ENCODE results near the gene EMX1.

EMX1 gene

DNA sequence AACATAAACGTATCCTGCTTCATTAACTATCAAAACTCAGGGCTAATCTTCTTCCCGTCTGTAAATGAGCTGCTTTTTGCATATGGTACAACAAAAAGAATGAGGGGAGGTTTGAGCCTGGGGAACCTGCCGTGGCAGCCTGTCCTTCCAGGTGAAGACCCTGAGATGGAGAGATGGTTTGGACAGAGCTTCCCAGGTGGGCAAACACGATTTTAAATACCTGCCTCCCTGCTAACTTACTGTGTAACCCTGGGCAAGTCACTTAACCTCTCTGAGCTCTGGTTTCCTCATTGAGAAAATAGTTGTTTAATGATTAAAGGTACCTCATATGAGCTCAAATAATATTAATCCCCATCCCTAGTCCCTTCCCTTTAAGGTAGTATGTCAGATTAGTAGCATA, 9.0 kb downstream of the EMX1 start:
- DNase-seq = no peak

DNA sequence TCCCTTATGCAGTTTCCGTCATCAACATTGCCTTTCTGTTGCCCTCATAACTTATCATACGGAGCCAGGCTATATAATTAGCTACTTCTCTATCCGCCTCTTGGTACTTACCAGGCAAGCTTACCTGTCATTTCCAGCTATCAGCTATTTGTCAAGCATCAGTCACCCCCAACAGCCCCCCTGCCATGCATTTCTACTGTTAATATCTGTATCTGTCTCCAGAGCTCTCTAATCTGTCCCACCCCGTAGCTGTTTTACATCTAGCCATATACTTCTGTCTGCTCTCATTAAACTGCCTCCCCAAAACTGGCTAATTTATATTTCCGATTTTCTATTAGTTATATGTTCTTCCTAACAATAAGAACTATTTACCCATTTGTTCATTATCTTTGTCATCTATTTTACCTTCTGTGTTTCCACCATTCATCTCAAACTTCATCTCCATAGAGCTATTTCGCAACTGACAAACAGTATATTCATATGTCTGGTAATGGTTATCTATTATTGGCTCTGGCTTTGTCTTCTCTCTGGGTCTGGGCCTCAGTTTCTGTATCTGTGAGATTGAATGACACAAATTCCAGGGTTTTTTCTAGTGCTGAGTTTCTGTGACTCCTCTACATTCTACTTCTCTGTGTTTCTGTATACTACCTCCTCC, 9.6 kb downstream of the EMX1 start:
- no peak for DNase-seq

DNA sequence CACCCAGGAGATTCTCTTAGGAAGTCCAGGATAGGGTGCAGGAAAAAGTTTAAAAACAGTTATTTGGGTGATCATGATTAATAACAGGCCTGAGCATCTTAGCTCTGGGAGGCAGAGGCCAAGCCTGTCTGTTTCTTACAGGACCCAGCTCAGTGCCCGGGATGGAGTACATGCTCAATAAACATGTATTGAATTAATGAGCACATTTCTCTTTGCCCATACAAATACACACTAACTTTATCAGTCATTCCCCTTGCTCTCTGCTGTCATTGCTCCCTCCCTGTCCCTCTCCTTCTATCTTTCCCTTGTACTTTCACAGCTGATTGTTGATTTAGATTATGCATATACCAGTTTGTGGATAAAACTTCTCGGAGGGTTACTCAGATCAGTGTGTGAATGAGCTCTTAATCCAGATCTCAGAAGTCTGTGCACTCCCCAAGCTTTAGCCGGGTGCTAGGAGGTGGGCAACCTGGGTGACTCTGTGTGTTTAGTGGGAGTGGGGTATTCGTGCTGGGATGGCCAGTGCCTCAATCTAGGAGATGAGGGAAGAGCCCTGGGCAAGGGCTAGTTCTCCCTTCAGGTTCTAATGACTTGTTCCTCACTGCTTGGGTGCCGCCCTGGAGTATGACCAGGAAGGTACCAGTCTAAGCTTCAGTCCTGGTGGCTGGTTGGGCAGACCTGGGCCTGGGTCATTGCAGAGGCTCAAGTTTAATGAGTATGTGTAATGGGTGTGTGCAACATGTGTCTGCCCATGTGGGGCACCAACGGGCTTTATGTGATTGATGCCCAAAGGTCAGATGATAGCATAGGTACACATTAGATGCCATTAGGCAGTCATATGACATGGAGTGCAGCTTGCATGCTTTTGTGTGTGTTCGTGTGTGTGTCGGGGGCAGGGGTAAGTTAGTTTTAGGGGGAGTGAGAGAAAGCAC, 10.6 kb downstream of the EMX1 start:
- no peak for DNase-seq

DNA sequence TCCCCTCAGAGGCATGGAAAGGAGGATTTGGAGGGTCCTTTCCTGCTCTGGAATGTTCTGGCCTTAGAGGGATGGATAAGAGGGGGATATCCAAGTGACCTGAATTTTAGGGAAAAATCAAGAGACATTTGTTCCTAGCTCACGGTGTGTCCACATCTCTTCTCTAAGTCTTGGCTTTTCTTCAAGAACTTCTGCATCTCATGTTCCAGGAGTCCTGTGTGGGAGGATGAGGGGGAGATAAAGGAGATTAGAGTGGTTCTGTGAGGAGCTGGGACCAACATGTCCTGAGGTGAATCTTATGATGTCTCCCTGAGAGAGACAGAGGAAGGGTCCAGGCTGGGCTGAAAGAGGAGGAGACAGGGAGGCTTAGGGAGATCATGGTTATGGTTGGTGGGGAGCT, 11.7 kb downstream of the EMX1 start:
- DNase-seq = no peak

DNA sequence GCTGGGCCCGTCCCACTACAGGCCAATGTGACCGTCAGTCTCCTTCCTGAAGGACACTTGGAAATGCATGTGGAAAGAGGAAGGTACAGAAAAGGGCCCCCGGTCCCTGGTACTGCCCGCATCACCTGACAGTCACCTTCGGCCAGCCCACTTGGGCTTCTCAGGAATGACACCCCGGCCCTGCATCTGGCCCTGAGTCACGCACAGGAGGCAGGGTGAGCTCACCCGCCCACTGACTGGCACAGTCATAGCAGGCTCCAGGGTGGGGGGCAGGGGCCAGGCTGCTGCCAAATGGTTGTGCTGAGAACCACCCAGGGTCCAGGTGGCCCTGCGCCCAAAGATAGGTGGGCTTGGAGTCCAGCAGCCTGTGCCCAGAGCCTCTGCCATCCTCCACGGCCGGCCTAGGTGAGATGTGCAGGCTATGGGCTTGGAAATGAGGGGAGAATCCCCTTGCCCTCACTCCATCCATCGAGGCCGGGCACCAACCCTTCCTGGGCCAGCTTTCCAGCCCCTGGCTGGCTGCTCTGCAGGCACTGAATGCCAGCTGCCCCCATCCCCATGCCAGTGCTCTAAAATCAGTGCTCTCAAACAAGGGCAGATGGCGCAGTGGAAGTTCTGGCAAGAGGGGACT, 14.1 kb downstream of the EMX1 start:
- no peak for DNase-seq

DNA sequence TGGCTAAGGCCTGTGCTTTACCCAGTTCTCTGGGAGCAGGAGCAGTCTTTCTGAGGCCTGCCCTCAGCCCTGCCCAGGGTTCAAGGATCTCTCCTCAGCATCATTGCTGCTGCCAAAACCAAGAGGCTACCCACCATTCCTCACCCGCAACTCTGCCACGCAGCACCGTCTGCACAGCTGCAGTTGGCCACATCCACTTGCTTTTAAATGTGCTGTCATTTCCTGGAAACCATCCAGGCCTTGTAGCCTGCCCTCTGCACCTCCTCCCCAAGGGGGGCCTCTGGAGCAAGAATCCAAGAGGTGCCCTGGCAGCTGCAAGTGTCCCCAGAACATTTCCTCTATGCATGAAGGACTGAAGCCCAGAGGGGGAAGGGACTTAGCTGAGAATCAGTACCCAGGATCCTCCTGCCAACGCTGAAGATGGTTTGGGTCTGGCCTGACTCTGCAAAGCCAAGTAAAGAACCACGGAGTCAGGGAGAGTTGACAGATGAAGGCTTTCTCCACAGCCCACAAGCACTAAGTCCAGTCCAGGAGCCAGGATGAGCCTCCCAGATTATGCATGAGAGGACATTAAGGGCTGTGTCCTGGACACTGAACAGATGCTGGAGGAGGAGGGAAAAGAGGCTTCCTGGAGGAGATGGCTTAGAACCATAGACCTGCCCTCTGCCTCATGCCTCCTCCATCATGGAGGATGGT, 14.9 kb downstream of the EMX1 start:
- DNase-seq = no peak

DNA sequence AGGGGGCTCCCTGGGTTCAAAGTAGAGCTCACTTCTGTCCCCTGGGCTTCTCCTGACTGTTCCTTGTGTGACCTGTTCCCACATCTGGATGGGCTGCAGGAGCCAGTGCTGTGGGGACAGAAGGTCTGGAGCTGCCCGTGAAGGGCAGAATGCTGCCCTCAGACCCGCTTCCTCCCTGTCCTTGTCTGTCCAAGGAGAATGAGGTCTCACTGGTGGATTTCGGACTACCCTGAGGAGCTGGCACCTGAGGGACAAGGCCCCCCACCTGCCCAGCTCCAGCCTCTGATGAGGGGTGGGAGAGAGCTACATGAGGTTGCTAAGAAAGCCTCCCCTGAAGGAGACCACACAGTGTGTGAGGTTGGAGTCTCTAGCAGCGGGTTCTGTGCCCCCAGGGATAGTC, 15.5 kb downstream of the EMX1 start:
- no peak for DNase-seq

DNA sequence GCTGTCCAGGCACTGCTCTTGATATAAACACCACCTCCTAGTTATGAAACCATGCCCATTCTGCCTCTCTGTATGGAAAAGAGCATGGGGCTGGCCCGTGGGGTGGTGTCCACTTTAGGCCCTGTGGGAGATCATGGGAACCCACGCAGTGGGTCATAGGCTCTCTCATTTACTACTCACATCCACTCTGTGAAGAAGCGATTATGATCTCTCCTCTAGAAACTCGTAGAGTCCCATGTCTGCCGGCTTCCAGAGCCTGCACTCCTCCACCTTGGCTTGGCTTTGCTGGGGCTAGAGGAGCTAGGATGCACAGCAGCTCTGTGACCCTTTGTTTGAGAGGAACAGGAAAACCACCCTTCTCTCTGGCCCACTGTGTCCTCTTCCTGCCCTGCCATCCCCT, 15.9 kb downstream of the EMX1 start:
- no peak for DNase-seq

DNA sequence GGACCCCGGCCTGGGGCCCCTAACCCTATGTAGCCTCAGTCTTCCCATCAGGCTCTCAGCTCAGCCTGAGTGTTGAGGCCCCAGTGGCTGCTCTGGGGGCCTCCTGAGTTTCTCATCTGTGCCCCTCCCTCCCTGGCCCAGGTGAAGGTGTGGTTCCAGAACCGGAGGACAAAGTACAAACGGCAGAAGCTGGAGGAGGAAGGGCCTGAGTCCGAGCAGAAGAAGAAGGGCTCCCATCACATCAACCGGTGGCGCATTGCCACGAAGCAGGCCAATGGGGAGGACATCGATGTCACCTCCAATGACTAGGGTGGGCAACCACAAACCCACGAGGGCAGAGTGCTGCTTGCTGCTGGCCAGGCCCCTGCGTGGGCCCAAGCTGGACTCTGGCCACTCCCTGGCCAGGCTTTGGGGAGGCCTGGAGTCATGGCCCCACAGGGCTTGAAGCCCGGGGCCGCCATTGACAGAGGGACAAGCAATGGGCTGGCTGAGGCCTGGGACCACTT, 16.4 kb downstream of the EMX1 start:
- no peak for DNase-seq

DNA sequence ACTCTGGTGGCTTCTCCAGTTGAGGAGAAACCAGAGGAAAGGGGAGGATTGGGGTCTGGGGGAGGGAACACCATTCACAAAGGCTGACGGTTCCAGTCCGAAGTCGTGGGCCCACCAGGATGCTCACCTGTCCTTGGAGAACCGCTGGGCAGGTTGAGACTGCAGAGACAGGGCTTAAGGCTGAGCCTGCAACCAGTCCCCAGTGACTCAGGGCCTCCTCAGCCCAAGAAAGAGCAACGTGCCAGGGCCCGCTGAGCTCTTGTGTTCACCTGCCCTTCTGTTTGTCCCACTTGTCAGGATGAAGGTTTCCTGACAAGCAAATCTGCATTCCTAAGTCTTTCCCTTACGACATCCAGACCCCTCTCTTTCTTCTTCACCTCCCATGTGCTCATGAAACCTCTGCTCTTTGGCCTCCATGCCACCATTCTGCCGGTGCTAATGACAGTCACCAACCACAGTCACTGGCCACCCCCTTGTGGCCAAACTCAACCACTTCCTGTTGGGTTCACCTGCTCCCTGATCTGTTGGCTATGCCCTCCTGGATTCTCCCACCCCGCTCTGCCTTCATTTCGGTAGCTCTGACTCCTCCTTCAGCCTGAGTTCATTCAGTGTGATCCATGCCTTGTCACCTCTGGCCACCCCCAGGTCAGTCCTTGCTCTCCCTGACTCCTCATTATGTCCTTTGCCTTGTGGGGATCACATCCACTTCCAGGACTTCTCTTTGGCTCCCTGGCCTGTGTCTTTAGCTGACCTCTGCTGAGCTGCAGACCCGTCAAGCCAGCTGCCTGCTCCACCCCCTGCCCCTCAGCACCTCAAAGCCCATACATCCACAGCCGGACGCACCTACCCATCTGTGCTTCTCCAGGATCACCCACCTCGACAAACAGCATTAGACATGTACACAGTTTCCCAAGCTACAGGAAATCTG, 17.6 kb downstream of the EMX1 start:
- DNase-seq = no peak

DNA sequence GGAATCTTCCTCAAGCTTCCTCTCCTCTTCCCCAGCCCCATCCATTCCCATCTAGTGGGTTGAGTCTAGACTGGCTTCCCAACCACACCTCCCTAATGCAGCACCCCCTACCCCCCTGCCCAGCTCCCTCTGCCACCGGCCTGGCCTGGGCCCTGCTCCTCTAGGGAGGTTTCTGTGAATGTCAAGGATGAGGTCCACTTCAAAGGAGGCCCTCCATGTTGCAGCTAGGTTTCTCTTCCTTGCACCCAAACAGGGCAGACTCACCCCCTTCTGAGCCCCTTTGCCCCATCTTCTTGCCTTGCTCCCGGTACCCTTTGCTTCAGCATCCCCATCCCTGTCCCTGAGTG, 18.3 kb downstream of the EMX1 start:
- no peak for DNase-seq

DNA sequence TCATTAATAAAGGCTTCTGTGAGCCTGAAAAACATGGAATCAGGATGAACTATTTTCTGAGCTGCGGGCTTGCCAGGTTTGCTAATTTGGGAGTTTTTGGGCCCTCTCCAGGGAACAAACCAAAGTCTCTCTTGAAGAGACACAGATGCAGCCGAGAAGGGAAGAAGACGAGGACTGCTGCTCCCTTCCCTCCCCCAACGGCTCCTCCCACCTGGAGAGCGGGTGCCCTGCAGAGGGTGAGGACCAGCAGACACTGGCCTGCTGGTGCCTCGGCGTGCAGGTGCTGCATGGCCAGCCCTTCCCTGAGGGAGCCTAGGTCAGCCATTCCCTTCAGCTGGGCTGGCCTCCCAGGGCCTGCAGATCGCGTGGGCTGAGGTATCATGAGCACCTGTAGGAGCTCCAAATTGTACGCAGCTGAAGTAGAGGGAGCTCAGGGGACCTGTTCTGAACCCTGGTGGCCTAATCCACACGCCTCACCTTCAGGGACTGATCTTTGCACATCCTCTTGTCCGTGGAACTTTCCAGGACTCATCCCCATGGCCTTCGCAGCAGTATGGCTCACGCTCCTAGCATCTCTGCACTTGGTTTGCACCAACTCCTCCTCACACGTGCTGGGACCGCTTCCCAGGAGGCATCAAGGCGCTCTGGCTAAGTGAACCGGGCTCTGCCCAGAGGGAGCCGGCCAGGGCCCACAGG, 19.5 kb downstream of the EMX1 start:
- no peak for DNase-seq

DNA sequence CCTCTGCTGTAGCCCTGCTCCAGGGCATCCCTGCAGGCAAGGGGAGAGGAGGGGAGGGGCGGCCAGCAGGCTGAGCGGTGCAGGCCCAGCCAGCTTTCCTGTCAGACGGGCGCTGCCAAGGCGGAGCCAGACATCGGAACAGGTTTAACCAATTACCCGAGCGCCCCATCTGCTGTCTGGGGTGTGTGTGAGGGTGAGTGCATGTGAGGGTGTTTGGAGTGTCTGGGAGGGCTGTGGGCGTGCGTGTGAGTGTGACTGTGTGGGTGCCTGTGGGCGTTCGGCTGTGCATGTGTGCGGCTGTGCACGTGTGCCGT, 20.0 kb downstream of the EMX1 start:
- no peak for DNase-seq

DNA sequence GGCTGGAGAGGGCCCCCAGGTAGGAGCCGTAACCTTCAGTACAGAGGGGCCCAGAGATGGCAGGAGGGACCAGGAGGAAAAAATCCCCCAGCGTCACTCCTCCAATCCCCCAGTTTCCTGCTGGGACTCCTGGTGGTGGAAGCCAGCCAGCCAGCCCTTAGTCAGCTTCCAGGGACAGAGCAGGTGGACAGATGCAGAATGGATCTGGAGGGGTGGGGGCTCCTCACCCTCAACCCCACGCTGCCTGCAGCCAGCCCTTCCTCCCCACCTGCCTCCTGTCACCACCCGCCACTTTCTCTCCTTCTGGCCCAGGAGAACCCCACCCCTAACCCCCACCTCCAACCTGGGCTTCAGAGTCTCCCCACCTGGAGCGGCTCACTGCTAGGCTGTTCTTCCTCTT, 21.1 kb downstream of the EMX1 start:
- DNase-seq = no peak

DNA sequence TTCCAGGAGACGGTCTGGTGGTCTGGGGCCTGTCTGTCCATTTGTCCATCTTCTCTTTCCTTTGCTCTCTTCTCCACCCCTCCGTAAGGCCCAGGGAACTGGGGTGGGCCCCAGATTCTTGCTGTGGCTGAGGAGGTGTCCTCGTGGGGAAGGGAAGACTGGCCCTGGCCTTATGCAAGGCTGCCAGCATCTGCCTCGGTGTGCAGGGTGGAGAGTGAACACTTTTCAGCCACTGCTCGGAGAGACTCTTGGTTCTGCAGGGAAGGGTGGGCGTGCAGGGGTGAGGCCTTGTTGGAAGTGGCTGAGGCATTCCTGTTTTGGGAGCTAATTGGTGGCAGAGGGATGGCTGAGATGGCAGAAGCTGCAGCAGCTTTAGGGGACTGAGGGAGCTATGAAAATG, 23.0 kb downstream of the EMX1 start:
- DNase-seq = no peak

DNA sequence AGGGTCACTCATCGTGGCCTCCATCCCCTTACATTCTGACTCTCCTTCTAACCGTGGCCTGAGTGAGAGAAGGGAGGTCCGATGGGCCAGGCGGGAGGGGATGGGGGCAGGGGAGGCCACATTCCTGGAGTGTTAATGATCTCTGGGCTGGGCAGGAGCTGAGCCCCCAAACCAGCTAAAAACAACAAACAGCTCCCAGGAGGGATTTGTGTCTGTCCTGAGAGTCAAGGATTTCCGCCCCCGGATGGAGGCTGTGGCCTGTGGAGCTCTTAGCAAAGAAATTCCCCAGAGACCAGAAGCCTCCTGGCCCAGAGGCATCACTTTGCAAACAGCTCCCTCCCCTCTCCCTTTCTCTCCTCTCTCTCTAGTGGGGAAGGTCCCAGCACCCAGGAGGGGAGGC, 23.5 kb downstream of the EMX1 start:
- DNase-seq = no peak

DNA sequence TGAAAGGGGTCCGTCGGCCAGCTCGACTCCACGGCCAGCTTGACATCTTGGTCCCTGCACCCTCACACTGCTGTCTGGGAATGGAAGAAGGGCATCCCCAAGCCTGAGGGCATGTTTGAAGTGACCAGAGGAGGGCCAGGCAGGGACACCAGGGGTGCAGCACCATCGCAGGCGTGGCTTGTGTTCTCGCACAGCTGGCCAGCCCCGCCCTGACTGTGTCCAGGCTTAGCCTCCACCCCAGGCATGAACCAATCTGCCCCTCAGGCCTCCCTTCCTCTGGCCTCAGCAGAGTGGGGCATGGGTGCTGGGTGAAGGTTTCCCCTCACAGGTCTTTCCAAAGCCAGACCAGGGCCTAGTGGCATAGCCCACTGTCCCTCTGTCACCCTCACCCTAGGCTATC, 25.0 kb downstream of the EMX1 start:
- DNase-seq = no peak

DNA sequence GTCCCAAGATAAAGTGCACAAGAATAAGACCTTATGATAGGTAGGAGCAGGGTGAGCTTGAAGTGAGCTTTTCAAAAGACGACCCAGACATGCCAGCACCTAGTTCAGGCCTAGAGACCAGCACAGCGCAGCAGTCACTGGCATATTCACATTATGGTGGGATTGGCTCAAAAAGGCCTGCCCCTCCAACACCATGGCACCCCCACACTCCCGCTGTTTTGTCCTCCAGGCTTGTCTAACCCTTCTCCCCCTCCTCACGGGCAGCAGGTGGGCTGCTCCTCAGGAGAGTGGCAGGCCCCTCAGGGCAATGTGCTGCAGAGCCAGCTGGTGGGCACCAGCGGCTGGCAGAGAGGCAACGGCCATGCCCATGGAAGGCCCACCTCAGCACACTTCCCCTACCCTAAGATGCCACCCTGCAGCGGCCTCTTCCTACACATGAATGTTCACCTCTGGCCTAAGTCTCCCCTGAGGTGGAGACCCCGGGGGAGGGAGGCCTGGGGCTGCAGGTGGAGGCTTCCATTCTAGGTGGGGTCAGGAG, 25.6 kb downstream of the EMX1 start:
- DNase-seq = no peak

DNA sequence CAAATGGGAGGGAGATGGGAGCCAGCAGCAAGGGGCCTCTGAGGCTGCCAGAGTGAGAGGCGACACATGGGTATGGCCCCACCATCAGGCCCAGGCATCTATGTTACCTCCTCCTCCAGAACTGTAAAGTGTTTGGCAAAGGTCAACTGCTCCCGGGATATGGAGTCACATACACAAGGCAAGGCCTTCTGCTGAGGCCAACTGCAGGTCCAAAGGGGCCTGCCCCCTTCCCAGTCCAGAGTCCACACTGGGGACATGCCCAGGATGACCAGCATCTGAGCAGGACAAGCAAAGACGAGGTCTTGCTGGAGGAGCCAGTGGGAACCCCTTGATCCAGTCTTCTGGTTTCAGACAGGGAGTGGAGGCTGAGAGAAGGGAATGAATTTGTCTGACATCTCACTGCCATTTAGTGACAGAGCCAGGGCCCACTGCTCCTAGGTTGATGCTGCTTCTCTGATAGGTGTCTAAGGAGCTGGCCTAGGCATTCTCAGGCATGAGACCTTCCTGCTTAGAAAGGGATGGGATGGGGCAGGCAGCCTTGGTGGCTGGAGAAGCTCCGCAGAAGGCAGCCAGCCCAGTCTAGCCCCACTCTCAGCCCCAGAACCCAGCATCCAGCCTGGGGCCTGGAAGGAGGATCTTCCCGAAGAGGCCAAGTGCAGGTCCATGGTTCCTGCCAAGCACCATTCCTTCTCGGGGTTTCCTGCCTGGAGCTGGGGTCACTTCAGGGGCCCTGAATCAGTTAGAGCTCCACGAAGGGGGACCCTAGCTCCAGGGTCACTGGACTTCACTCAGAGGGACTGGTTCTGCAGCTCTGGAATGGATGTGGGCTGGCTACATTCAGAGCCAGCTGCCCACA, 26.4 kb downstream of the EMX1 start:
- no peak for DNase-seq

DNA sequence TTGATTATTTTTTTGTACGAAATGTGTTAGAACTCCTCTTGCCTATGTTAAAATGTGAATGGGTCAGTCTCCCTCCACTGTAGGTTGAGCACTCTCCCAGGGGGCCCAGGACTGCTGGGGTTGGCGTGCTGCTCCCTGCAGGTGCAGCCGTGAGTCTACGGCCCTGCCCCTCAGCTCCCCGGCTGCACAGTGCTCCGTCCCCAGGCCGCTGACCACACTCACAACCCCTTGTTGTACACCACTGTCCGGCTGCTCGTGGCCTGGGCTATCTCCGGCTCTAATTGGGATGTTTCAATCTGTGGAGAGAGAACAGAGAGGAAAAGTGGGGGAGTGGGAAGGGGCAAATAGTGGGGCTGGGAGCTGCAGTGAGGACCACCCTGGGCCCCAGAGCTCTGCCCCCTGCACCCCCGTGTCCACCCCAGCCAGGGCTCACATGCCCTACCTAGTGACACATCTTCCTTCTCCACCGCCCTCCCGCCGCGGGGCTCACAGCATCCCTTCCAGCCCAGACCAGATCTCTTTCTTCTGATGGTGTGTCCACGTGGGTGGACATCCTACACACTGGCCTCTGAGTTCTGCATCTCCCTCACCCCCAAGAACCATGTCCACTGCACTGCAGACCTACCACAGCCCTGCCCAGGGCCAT, 27.6 kb downstream of the EMX1 start:
- no peak for DNase-seq

Data from NCI-H187 treated with DMSO at 0.1 percent for 48 hours (cell line).